Mesendoderm (in vitro differentiated cells): ENCODE measurements around the gene ERBIN.
"Not testable (repeated sequence)": the region's sequence is repeated elsewhere in the genome, so short reads cannot be mapped to it uniquely, and the experiment has no call there.

Experiments used
- DNase-seq: peaks from one replicate; pipeline ENCODE4 v3.0.0; 2013
- H2AK5ac ChIP-seq: 2 replicates; pipeline ENCODE4 v1.6.1; 2013; ENCODE audit warnings: low read length, inconsistent platforms
- H2BK120ac ChIP-seq: 2 replicates; pipeline ENCODE4 v1.6.1; 2013; ENCODE audit warnings: low read depth, mild to moderate bottlenecking, low read length, moderate library complexity, mixed read lengths
- H2BK15ac ChIP-seq: replicated peaks from 2 replicates; pipeline ENCODE4 v1.6.1; 2013; ENCODE audit warnings: low read depth, mild to moderate bottlenecking, moderate library complexity
- H2BK5ac ChIP-seq: 2 replicates; pipeline ENCODE4 v1.6.1; 2013; ENCODE audit warnings: low read length, inconsistent platforms
- H3K18ac ChIP-seq: 2 replicates; pipeline ENCODE4 v1.6.1; 2013; ENCODE audit warnings: mild to moderate bottlenecking, low read length, mixed read lengths
- H3K23ac ChIP-seq: one replicate; pipeline ENCODE4 v1.6.1; 2013; ENCODE audit warnings: low read length
- H3K27ac ChIP-seq: 2 replicates; pipeline ENCODE4 v1.5.1; 2013; ENCODE audit warnings: low read depth, mild to moderate bottlenecking, inconsistent platforms, low read length, moderate library complexity
- H3K27me3 ChIP-seq: 2 replicates; pipeline ENCODE4 v1.6.1; 2013; ENCODE audit warnings: low read length, control low read depth, mild to moderate bottlenecking, inconsistent platforms; ENCODE audit not compliant: insufficient read depth, poor library complexity
- H3K36me3 ChIP-seq: 2 replicates; pipeline ENCODE4 v1.6.1; 2013; ENCODE audit warnings: low read length, inconsistent platforms; ENCODE audit not compliant: control insufficient read depth, insufficient read depth
- H3K4ac ChIP-seq: one replicate; pipeline ENCODE4 v1.6.1; 2013; ENCODE audit warnings: low read depth, mild to moderate bottlenecking, low read length, moderate library complexity
- H3K4me1 ChIP-seq: 2 replicates; pipeline ENCODE4 v1.6.1; 2013; ENCODE audit warnings: low read depth, low read length, inconsistent platforms; ENCODE audit not compliant: control insufficient read depth
- H3K4me2 ChIP-seq: 2 replicates; pipeline ENCODE4 v1.6.1; 2013; ENCODE audit warnings: low read length
- H3K4me3 ChIP-seq: 2 replicates; pipeline ENCODE4 v1.5.1; 2013; ENCODE audit warnings: mild to moderate bottlenecking, low read length
- H3K56ac ChIP-seq: one replicate; pipeline ENCODE4 v1.6.1; 2013; ENCODE audit warnings: low read length
- H3K79me1 ChIP-seq: 2 replicates; pipeline ENCODE4 v1.6.1; 2013; ENCODE audit warnings: low read length, inconsistent platforms
- H3K79me2 ChIP-seq: 2 replicates; pipeline ENCODE4 v1.6.1; 2013; ENCODE audit warnings: mild to moderate bottlenecking, low read length; ENCODE audit not compliant: control insufficient read depth, insufficient read depth
- H3K9ac ChIP-seq: 2 replicates; pipeline ENCODE4 v1.6.1; 2013; ENCODE audit warnings: low read length, inconsistent platforms
- H4K5ac ChIP-seq: one replicate; pipeline ENCODE4 v1.6.1; 2013; ENCODE audit warnings: low read length
- H4K8ac ChIP-seq: one replicate; pipeline ENCODE4 v1.6.1; 2013; ENCODE audit warnings: low read depth, mild to moderate bottlenecking, control low read depth, low read length, moderate library complexity
- WGBS: extraction: QIAGEN DNeasy Blood & Tissue Kit; methylation state at CpG from one replicate; pipeline ENCODE4 v1.1.7; 2013; ENCODE audit warnings: low lambda C conversion rate, missing lambda C conversion rate; ENCODE audit not compliant: insufficient coverage; ENCODE audit errors: extremely low coverage; 5-methylcytosine and 5-hydroxymethylcytosine counted together

The ERBIN gene

GRCh38 chr5:65969539-65970393 lies 43.4 kb downstream of the ERBIN start:
- peaks cover 27% of the 10 kb centered on the region for H3K79me2 ChIP-seq

GRCh38 chr5:65970481-65971367 lies 44.3 kb downstream of the ERBIN start:
- Histone ChIP-seq H4K8ac (no peak overlapping the region), H3K56ac (no peak overlapping the region), H3K36me3 (no peaks in the 10 kb centered on the region), H3K79me2 (peaks cover 30% of the 10 kb centered on the region), H3K27me3 (no peaks in the 10 kb centered on the region), H3K18ac (no peak overlapping the region), H3K23ac (no peak overlapping the region), H3K4me1 (no peaks in the 10 kb centered on the region), H2BK15ac (no peak overlapping the region), H3K79me1 (peaks cover 11% of the 10 kb centered on the region), H2BK120ac (no peak overlapping the region), H2AK5ac (no peak overlapping the region), H3K27ac (no peak overlapping the region), H3K4ac (no peak overlapping the region), H3K9ac (no peak overlapping the region), H3K4me2 (no peak overlapping the region), H2BK5ac (no peak overlapping the region), H3K4me3 (no peak overlapping the region), H4K5ac (no peak overlapping the region)
- no peak for DNase-seq
- WGBS: no CpG with 5 or more reads among the region's 7 CpGs

More at GRCh38 chr5:65969539-65970393, 43.4 kb downstream of the ERBIN start:
- Histone ChIP-seq H2AK5ac (no peak overlapping the region), H3K27me3 (no peaks in the 10 kb centered on the region), H3K27ac (no peak overlapping the region), H2BK120ac (no peak overlapping the region), H3K79me1 (peaks cover 10% of the 10 kb centered on the region), H2BK5ac (no peak overlapping the region), H3K4me2 (no peak overlapping the region), H3K18ac (no peak overlapping the region), H2BK15ac (no peak overlapping the region), H4K5ac (no peak overlapping the region), H3K36me3 (no peaks in the 10 kb centered on the region), H3K4me1 (no peaks in the 10 kb centered on the region), H4K8ac (no peak overlapping the region), H3K23ac (no peak overlapping the region), H3K9ac (no peak overlapping the region), H3K4me3 (no peak overlapping the region), H3K4ac (no peak overlapping the region), H3K56ac (no peak overlapping the region)
- no peak for DNase-seq
- no CpG with 5 or more reads among the region's 2 CpGs for WGBS

GRCh38 chr5:65971643-65972042 lies 45.3 kb downstream of the ERBIN start:
- Histone ChIP-seq H3K4me1 (no peaks in the 10 kb centered on the region), H3K56ac (no peak overlapping the region), H3K18ac (no peak overlapping the region), H4K5ac (no peak overlapping the region), H3K4ac (no peak overlapping the region), H3K4me2 (no peak overlapping the region), H4K8ac (no peak overlapping the region), H3K23ac (no peak overlapping the region), H3K9ac (no peak overlapping the region), H3K79me2 (peaks cover 34% of the 10 kb centered on the region), H3K36me3 (no peaks in the 10 kb centered on the region), H3K79me1 (peaks cover 13% of the 10 kb centered on the region), H3K27ac (no peak overlapping the region), H3K4me3 (no peak overlapping the region), H2BK15ac (no peak overlapping the region), H3K27me3 (no peaks in the 10 kb centered on the region), H2BK120ac (no peak overlapping the region), H2AK5ac (no peak overlapping the region), H2BK5ac (no peak overlapping the region)
- DNase-seq: no peak
- no CpG with 5 or more reads among the region's 3 CpGs for WGBS

- not testable (repeated sequence) for H3K79me1 ChIP-seq, H3K36me3 ChIP-seq, H2BK120ac ChIP-seq, H2BK15ac ChIP-seq, H3K9ac ChIP-seq, H3K4me1 ChIP-seq, H3K4ac ChIP-seq, H3K4me2 ChIP-seq, H3K27ac ChIP-seq, H4K5ac ChIP-seq, H2AK5ac ChIP-seq, DNase-seq, H3K56ac ChIP-seq, H4K8ac ChIP-seq, H2BK5ac ChIP-seq, H3K23ac ChIP-seq, H3K27me3 ChIP-seq, H3K4me3 ChIP-seq, H3K18ac ChIP-seq
- WGBS: no CpG with 5 or more reads among the region's 3 CpGs
- H3K79me2 ChIP-seq: peaks cover 29% of the 10 kb centered on the region
These were observed 46.5 kb downstream of the ERBIN start for GRCh38 chr5:65972896-65973295.

- no peak overlapping the region for H3K56ac ChIP-seq
- no peak overlapping the region for H2AK5ac ChIP-seq
- no peak overlapping the region for H3K23ac ChIP-seq
- H3K79me1 ChIP-seq: peaks cover 9% of the 10 kb centered on the region
- H2BK15ac ChIP-seq: no peak overlapping the region
- H3K4ac ChIP-seq: no peak overlapping the region
- peaks cover 3% of the 10 kb centered on the region for H3K4me1 ChIP-seq
- WGBS: no CpG with 5 or more reads among the region's 3 CpGs
- no peaks in the 10 kb centered on the region for H3K36me3 ChIP-seq
- no peak overlapping the region for H3K4me3 ChIP-seq
- no peak overlapping the region for H4K8ac ChIP-seq
- peaks cover 22% of the 10 kb centered on the region for H3K79me2 ChIP-seq
- no peak overlapping the region for H3K4me2 ChIP-seq
- no peak for DNase-seq
- H3K27me3 ChIP-seq: no peaks in the 10 kb centered on the region
- no peak overlapping the region for H4K5ac ChIP-seq
- H3K9ac ChIP-seq: no peak overlapping the region
- H2BK5ac ChIP-seq: no peak overlapping the region
- H3K27ac ChIP-seq: no peak overlapping the region
- no peak overlapping the region for H3K18ac ChIP-seq
- no peak overlapping the region for H2BK120ac ChIP-seq
These were observed 51.9 kb downstream of the ERBIN start for GRCh38 chr5:65978251-65978650.
